Measurements from ENCODE around the gene IP6K3. TPM values are rescaled to one million over a fixed set of nuclear protein-coding genes. Genes with fewer than 3 reads are reported as not detected.

The IP6K3 gene
- polyA plus RNA-seq, 3 donors = not detected

DNA sequence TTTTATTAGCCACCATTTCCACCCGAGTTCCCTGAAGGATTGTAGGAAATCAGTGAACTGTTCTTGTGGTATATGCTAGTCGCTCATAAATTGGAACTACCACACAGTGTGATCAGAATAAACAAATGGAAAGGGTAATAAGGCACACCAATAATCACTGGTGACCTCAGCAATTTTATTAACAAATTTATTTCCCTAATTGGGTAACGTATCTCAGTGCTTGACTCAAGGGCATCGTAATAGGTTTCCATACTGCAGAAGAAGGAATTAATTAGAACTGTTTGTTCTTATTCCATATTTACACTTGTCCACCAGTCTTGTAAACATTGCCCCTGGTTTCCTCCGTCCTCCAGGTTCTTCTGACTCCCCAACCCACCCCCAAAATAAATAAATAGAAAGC, 25.2 kb downstream of the IP6K3 start:
- H3K4me1 Mint-ChIP-seq = no peaks in the 10 kb centered on the region
- H3K36me3 Mint-ChIP-seq = no peaks in the 10 kb centered on the region
- H3K9me3 ChIP-seq (replicated peaks in 1 of 2; ENCODE audit: control insufficient read depth in 1 of 2, insufficient read depth in 1 of 2, low read length in 2 of 2) = no peaks in the 10 kb centered on the region
- H3K79me2 ChIP-seq (ENCODE audit: insufficient read depth, low read length) = no peaks in the 10 kb centered on the region
- no peak overlapping the region for H3K27ac ChIP-seq (ENCODE audit: low read depth in 1 of 2, low read length in 2 of 2)
- no peak for DNase-seq
- H3K4me2 ChIP-seq (replicated peaks; ENCODE audit: extremely low read depth, low read length, poor library complexity, severe bottlenecking) = no peak overlapping the region
- H2AFZ ChIP-seq (ENCODE audit: insufficient read depth, low read depth, low read length, poor library complexity, severe bottlenecking) = no peak overlapping the region
- no peak overlapping the region for H3K4me3 ChIP-seq (replicated peaks in 1 of 3; ENCODE audit: low read depth in 2 of 3, low read length in 3 of 3)
- no peaks in the 10 kb centered on the region for H3K36me3 ChIP-seq (replicated peaks in 1 of 2; ENCODE audit: control insufficient read depth in 1 of 2, insufficient read depth in 2 of 2, low read length in 2 of 2)
- no CpG with 5 or more reads among the region's 5 CpGs for WGBS (ENCODE audit: insufficient coverage)
- H3K9me3 Mint-ChIP-seq = peaks cover 0 to 2% (median 0%) of the 10 kb centered on the region in 7 donors
- H3K9ac ChIP-seq (ENCODE audit: insufficient read depth, low read length, poor library complexity, severe bottlenecking) = no peak overlapping the region
- TF ChIP-seq, protein P1, sequence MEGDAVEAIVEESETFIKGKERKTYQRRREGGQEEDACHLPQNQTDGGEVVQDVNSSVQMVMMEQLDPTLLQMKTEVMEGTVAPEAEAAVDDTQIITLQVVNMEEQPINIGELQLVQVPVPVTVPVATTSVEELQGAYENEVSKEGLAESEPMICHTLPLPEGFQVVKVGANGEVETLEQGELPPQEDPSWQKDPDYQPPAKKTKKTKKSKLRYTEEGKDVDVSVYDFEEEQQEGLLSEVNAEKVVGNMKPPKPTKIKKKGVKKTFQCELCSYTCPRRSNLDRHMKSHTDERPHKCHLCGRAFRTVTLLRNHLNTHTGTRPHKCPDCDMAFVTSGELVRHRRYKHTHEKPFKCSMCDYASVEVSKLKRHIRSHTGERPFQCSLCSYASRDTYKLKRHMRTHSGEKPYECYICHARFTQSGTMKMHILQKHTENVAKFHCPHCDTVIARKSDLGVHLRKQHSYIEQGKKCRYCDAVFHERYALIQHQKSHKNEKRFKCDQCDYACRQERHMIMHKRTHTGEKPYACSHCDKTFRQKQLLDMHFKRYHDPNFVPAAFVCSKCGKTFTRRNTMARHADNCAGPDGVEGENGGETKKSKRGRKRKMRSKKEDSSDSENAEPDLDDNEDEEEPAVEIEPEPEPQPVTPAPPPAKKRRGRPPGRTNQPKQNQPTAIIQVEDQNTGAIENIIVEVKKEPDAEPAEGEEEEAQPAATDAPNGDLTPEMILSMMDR (IDR thresholded peaks at IDR 0.05) = no peak
- peaks cover 0 to 6% of the 10 kb centered on the region in 2 donors for H3K27me3 ChIP-seq (ENCODE audit: control insufficient read depth in 2 of 2, insufficient read depth in 2 of 2, low read length in 2 of 2)
- intact Hi-C loops (cut with micrococcal nuclease) = no loop called here
- no peaks in the 10 kb centered on the region for H3K4me1 ChIP-seq (ENCODE audit: control insufficient read depth in 1 of 2, insufficient read depth in 2 of 2, low read length in 2 of 2)
- H3K27me3 Mint-ChIP-seq (ENCODE audit: low read depth in 3 of 3) = peaks cover 8 to 20% (median 16%) of the 10 kb centered on the region in 3 donors
- H3K27ac Mint-ChIP-seq = no peak overlapping the region
- no peak overlapping the region for H3K4me3 Mint-ChIP-seq
- no peaks in the 10 kb centered on the region for H4K20me1 ChIP-seq (ENCODE audit: insufficient read depth, low read length)

DNA sequence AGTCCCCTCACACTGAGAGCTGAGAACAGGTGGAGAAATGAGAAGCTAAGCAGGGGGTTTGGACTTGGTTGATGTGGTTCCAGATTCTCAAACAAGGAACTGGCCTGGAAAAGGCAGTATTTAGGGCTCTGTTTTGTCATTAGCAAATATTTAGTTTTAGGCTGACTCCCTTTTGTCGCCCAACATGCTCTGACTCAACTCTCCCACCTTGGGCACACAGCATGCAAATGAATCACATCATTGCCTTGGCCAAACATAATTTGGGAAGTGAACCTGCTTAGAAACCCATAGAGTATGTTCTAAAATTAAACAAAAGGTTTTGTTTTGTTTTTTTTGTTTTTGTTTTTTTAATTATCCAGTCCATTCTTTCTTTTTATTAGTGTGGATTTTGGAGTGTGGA, 25.7 kb downstream of the IP6K3 start:
- no peak overlapping the region for H3K4me2 ChIP-seq (replicated peaks; ENCODE audit: extremely low read depth, low read length, poor library complexity, severe bottlenecking)
- Mint-ChIP-seq H3K27me3 (ENCODE audit: low read depth in 3 of 3) (peaks cover 8 to 20% (median 16%) of the 10 kb centered on the region in 3 donors), H3K4me1 (no peaks in the 10 kb centered on the region), H3K9me3 (peaks cover 0 to 2% (median 0%) of the 10 kb centered on the region in 7 donors), H3K4me3 (no peak overlapping the region), H3K36me3 (no peaks in the 10 kb centered on the region), H3K27ac (no peak overlapping the region)
- no peaks in the 10 kb centered on the region for H3K4me1 ChIP-seq (ENCODE audit: control insufficient read depth in 1 of 2, insufficient read depth in 2 of 2, low read length in 2 of 2)
- no peak overlapping the region for H3K27ac ChIP-seq (ENCODE audit: low read depth in 1 of 2, low read length in 2 of 2)
- H3K4me3 ChIP-seq (replicated peaks in 1 of 3; ENCODE audit: low read depth in 2 of 3, low read length in 3 of 3) = no peak overlapping the region
- DNase-seq = peak in 1 of 3 donors; percentile 18
- WGBS (ENCODE audit: insufficient coverage) = no CpG with 5 or more reads among the region's 1 CpG
- no peaks in the 10 kb centered on the region for H3K36me3 ChIP-seq (replicated peaks in 1 of 2; ENCODE audit: control insufficient read depth in 1 of 2, insufficient read depth in 2 of 2, low read length in 2 of 2)
- TF ChIP-seq, protein P1 (IDR thresholded peaks at IDR 0.05) = no peak
- H3K79me2 ChIP-seq (ENCODE audit: insufficient read depth, low read length) = no peaks in the 10 kb centered on the region
- no peaks in the 10 kb centered on the region for H3K9me3 ChIP-seq (replicated peaks in 1 of 2; ENCODE audit: control insufficient read depth in 1 of 2, insufficient read depth in 1 of 2, low read length in 2 of 2)
- no peak overlapping the region for H2AFZ ChIP-seq (ENCODE audit: insufficient read depth, low read depth, low read length, poor library complexity, severe bottlenecking)
- H4K20me1 ChIP-seq (ENCODE audit: insufficient read depth, low read length) = no peaks in the 10 kb centered on the region
- intact Hi-C loops (cut with micrococcal nuclease) = no loop called here
- peaks cover 0 to 6% of the 10 kb centered on the region in 2 donors for H3K27me3 ChIP-seq (ENCODE audit: control insufficient read depth in 2 of 2, insufficient read depth in 2 of 2, low read length in 2 of 2)
- H3K9ac ChIP-seq (ENCODE audit: insufficient read depth, low read length, poor library complexity, severe bottlenecking) = no peak overlapping the region

All from CD14-positive monocyte (primary cell).